Central memory CD4-positive, alpha-beta T cell (primary cell): ENCODE measurements around the gene MCRS1.

Experiments
- DNase-seq: peaks from one replicate; pipeline ENCODE4 v3.0.0; 2022

Gene MCRS1

DNA sequence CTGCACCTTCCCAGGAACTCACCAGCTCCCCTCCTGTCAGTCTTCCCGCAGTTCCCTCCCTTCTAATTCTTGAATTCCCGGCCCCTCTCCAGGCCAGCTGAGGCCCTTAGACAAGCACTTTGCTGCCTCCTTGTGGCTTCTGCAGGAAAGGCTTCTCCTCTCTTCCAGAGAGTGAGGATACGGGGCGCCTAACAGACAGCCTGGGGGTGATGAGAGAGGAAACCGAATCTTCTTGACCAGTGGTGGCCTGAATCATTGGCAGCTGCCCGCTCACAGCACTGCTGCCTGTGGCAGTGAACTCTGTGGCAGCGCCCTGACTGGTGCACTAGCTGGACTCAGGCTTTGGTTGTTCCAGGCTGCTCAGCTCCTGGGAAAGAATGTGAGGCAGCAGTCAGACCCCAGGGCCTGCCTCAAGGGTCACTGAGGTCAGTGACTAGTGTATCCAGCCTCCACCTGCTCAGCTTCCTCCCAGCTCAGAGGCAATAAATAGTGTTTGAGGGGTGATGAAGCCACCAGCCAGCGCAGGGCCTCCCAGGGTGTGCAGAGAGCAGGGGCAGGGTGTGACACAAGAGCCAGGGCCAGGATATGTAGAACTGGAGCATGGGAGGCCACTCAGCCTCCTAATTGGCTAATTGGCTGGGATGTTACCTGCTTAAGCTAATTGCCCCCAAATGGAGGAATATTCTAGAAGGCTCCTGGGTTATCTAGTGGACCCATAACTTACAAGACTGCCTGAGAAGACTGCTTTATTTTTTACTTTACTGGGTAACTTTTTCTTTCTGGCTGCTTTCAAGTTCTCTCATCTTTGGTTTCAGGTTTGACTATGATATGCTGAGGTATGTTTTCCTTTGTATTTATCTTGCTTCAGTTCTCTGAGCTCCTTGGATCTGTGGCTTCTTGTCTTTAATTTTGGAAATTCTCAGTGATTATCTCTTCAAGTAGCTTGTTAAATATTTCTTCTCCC is 12.9 kb upstream of the MCRS1 start:
- DNase-seq = peak; percentile 38

DNA sequence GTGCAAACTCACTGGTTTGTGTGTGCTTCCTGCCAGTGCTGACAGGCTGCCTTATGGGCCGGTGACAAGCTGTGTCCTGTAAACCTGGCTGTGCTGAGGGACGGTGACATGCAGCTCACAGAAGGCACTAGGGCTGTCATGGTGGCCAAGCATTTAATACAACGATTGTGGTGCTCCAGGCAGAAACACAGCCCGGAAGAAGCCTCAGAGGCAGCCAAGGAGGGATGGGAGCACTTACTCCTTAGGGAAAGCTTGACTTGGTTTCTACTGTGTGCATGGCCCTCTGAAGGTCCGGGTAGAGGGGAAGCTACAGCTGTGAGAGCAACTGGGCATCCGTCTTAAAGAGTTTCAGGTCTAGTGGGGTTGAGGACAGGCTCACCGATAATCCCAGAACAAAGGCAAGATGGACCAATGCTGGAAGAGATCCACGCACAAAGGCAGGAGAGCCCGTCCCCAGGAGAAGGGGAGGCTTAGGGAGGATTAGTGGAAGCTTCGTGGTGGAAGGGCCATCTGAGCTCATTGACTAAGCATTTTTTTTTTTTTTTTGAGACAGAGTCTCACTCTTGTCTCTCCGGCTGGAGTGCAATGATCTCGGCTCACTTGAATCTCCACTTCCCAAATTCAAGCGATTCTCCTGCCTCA is 10.7 kb upstream of the MCRS1 start:
- DNase-seq = no peak

DNA sequence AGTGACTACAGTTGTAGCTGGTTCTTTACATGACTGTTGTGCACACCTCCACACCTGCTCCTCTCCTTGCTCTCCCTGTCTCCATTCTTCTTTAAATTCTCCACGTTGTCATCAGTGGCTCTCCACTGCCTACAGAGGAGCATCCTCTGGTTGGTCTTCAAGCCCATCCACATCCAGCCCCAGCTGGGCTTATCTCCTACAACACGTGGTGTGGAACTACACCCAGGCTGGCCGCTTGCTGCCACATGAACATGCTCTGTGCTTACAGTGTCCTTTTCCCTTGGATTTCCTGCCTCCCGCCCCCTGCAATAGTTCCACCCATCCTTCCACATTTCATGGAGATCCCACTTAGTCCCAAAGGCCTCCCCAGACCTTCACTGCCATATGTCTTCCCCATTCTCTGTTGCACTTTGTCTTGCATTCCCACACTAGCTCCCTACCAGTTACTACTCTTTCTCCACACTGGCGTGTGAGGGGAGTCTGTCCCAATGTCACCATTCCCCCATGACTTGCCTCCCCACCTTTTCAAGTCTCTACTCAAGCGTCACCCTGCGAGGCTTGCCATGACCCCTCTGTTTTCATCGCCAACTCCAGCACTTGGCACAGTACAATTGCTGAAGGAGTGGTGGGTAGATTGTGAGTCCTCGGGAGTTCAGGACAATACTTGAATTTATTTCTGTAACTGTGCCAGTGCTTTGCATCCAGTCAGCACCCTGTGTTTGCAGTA is 9.8 kb upstream of the MCRS1 start:
- no peak for DNase-seq

DNA sequence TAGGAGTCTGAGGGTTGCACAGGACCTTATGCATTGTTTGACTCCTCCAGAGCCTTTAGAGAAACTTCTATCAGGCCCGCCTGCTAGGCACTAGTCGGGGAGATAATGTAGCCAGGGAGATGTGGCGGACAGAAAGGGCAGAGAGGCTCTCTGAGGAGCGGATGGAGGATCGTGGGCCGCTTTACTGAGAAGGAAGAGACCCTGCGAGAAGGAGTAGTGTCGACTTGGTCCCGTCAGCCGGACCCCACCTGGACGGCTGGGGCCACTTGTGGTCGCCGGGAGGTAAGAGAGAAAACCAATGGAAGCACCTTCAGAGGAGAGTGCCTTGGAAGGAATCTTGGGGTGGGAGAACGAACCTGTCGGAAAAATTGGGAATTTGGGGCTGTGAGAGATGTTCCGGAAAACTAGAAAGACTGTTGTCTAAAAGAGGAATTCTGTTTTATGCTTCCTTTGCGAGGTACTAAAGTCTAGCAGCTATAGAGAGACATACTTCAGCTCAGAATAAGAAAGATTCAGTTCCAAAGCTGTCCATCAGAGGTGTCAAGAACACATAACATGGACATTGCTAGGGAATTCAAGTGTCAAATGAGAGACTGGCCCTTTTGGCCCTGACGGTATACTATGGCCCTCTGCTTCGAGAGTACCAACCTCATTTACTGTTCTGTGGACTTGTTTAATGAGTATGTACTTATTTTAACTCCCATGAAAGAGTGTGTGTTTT is 660 bp upstream of the MCRS1 start:
- DNase-seq = no peak

DNA sequence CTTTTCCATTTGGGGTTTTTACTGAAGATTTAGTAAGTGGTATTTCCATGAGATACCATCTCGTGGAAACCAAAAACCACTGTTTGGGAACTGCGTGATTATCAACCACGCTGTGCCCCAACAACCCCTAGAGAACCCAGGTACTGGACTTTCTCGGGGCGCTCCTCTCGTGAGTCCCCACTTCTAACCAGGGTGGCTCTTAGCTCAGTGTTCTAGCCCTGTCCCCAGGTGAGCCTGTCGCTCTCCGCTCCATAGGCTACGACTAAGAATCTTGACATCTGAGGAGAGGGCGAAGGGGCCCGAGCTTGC is 686 bp downstream of the MCRS1 start:
- no peak for DNase-seq

DNA sequence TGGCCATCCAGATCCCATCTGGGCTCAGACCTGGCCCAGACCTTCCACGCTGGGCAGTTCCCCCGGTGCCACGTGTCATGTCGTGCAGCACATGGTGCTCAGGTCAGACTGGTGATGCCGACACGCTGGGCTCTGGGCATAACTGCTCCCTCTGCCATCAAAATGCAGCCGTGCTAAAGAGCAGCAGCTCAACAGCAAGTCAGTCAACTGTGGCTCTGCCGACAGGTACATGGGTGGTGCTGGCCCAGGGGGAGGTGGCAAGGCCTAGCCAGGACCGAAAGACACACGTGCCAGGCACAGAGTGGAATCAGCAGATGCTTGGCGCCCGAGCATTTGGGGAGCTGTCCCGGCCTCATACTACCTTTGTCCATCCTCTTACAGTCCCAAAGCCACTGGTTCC is 1.6 kb downstream of the MCRS1 start:
- no peak for DNase-seq

DNA sequence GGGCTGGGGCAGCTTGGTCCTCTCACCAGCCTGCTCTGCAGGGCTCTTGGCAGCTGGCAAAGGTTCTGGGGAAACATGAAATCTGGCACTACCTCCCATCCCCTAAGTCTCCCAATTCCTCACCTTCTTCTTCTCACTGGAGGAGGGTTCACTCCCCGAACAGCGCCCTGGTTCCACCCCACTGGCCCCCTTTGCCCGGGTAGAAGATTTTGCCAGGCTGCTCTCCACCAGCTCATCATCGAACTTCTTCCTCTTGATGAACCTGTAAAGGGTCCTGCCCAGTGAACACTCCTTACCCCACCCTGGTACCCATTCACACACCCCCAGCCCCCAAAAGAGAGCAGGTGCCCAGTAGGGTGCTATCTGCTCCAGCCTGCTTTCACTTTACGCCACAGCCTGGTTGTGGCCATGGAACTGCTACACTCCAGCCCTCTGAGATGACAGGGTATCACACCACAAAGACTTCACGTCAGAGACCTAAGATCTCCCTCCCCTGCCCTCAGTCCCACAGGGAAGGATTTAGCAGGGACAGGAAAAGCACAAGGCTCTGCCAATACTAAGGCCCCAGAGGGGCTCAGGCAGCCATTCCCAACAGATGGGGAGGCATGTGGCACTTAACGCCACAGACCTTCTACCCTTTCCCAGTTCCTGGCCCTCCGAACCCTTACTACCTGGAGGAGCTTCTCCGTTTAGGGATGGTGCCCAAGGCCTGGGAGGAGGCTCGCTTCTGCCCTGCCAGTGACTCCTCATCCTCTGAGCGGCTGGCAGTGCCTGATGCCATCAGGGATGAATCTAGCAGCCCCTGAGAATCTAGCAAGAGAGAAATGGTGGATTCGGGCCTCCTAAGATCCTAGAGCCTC is 2.3 kb downstream of the MCRS1 start:
- no peak for DNase-seq

DNA sequence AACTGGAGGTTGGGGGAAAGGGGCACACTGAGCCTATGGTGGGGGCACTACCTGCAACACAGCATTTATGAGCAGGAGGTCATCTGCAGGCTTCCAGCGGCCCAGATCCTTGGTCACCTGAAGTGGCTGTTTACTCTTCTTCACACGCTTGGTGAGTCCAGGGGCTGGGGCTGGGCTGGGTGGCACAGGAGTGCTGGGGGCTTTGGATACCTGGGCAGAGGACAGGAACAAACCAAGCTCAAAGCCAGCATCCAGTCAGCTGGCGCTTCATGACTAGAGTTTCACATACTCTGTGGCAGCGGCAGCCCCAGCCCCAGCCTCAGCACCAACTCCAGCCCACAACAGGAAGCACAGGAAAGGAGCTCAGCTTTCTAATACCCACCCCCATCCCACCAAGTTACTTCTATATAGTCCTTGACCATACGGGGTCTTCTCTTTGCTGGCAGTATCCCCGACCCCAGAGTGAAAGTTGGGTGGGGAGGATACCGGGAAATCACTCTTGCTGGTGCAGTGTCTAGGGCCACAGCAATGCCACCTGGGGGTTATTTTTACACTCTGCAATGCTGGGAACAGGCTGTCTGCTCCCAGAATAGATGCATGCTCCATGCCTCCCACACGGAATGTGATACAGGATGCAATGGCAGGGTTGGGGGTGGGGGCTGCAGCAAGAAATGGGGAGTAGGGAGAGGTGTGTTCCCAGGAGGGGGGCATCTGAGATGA is 3.1 kb downstream of the MCRS1 start:
- no peak for DNase-seq

DNA sequence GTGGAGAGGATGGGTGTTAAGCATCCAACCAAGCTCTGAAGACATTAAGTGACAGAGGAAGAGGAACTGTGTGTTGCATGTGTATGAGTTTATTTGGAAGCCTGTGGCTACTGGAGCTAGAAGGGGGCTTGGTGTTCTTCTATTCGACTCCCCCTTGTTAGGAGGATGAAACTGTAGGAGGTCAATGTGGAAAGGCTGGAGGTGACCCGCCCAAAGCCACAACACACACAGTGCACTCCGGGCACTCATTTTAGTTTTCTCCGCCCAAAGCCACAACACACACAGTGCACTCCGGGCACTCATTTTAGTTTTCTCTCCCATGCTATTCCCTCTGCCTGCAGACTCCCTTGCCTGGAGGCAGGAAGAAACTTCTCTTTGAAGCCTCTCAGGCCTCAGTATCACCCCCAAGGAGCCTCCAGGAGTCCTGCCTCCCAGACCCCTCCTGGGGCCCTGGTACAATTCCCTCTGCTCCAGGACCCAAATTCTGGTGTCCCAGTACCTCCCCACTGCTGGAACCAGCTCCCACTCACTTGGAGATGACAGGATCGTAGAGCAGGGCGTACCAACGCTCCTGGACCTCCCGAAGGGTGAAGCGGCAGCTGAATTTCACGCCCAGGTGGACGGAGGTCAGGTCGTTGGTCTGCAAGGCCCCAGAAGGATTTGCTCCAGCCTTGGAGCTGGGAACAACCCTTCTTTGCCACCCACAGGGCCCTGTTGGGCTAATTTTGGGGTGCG is 3.8 kb downstream of the MCRS1 start:
- no peak for DNase-seq

DNA sequence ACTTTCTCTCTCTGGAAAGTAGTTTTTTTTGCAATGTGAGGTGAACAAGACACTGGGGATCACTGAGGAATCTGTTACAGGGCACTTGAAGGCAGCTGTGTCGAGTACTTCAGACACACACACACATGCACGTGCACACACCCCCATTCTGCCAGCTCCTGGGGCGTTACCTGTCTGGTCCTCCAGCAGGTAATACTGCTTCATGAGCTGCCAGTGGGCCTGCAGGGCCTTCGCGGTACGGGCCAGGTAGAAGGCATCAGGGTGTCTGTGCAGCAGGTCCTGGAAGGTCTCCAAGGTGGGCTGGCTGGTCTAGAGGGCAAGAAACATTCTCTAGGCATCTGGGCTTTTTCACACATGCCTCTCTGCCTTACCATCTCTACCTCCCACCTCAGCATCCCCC is 5.1 kb downstream of the MCRS1 start:
- DNase-seq = no peak

DNA sequence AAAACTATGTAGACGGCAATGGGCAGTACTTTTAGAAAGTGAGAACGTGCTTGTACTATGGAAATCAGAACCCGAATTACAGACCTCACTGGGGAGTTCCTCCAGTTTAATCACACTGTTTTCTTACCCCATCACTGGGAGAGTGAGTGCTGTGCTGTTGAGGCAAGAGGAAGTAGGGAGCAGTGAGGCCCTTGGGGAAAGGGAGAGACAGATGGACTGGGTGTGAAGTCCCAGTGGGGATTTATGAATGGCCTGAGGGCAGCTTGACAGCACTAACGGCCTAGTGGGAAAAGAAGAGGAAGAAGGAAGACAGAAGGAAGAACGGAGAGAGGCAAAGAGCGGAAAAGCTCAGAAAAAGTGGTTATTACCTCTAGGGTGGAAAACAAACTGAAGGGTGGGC is 5.7 kb downstream of the MCRS1 start:
- DNase-seq = no peak

DNA sequence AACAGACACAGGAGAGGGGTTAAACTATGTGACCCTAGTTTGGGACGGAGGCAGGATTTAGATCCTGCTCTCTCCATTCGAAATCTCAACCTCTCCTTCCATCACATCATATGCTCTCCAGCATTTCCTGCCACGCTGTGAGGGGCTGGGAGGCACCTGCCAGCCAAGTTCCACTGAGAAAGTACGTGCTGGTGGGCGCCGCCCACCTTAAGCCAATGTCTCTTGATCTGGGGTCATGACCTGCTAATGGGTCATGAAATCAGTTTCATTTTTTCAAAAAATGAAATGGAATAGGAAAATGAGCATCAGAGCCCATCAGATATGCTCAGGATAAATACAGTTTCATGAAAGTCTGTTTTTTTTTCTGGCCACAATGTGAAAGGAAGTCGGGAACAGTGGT is 7.2 kb downstream of the MCRS1 start:
- no peak for DNase-seq

DNA sequence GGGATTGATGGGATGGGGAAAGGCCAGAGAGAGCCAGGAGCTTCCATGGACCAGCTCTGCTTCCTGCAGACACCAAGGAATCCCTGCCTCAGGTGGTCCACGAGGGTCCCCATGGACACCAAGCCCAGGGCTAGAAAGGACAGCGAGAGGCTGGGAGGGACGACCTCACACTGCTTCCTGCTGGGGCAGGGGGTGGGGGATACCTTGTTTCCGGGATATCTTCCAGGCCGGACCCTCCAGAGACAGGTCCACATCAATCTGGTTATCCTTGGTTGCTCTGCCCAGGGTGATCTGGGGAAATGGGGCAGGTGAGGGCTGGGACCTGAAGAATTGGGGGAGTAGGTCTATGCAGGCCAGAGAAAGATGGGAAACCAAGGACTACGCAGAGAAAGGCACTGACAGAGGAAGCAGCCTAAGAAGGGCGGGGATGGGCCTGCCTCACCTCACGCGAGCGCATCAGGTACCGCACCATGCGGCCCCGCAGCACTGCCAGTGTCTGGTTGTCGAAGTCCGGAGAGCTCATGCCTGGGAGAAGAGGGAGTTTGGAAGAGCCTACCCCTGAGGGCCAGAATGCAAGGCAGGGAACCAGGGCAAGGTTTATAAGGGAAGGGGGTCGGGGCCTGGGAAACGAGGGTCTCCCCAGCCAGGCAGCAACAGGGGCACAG is 8.8 kb downstream of the MCRS1 start:
- no peak for DNase-seq

DNA sequence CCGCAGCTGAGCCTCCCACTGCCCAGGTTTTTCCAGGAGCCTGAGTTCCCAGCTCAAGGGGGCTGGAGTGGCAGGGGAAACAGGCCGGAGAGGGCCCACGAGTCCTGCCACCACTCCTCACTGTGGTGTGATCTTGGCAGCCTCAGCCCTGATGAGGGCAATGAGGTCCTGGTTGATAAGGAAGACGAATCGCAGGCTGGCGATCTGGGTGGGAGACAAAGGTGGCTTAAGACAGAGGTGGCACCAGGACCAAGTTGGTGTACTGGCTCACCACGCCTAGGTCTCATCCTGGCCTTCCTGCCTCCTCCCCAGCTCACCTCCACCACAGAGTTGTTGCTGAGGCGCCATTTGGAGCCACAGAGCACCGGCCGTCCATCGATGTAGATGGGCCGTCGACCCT is 9.4 kb downstream of the MCRS1 start:
- no peak for DNase-seq

DNA sequence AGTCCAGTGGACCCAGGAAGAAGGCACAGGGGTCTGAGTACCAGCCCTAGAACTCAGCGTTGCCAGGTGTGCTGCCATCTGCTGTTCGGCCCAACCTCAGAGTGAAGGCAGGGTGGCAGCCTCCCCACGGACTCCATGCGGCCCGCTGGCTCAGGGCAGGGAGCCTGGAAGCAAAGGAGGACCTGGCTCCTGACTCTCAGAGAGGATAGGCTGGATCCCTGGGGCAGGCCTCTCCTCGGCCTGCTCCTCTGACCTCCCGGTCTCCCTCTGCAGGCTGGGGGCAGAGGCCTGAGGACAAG is 10.1 kb downstream of the MCRS1 start:
- DNase-seq = no peak

DNA sequence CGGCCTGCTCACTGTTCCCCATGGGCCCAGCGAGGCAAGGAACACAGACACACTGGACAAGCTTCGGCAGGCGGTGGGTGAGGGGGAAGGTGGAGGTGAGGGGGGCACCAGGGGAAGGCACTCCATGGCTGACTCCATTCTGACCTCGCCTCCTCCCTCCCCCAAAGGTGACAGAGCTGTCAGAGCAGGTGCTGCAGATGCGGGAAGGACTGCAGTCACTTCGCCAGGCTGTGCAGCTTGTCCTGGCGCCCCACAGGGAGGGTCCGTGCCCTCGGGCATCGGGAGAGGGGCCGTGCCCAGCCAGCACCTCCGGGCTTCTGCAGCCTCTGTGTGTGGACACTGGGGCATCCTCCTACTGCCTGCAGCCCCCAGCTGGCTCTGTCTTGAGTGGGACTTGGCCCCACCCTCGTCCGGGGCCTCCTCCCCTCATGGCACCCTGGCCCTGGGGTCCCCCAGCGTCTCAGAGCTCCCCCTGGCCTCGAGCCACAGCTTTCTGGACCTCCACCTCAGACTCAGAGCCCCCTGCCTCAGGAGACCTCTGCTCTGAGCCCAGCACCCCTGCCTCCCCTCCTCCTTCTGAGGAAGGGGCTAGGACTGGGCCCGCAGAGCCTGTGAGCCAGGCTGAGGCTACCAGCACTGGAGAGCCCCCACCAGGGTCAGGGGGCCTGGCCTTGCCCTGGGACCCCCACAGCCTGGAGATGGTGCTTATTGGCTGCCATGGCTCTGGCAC is 10.6 kb downstream of the MCRS1 start:
- no peak for DNase-seq

DNA sequence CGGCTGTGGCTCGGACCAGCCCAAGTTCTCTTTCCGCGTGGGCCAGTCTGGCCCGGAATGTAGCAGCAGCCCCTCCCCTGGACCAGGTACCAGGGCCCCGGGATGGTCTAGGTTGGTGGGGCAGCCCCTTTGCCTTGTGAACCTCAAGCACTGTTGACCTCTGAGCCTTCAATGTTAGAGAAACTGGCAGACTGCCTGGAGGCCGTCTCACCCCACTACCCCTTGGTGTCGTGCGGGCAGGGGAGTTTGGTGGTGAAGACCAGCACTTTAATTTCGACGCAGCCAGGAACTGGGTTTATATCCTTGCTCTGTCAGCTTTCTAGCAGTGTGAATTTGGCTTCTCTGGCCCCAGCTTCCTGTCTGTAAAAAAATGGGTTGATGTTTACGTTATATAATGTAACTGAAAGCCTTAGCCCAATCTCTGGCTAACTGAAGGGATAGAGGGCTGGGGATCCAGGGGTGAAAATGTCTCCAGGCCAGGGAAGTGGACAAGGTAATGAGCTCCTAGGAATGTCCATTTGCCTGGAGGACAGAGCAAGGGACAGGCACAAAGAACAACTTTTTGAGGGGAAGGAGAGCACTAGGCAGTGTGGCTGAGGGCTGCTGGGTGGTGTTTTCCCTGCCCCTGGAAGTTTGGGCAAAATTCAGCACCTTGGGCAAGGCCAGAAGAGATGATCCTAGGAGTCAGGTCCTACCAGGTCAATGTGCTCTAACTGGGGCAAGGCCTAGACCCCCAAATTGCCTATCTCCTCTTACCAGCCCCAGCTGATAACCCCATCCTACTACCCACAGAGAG is 11.4 kb downstream of the MCRS1 start:
- no peak for DNase-seq

DNA sequence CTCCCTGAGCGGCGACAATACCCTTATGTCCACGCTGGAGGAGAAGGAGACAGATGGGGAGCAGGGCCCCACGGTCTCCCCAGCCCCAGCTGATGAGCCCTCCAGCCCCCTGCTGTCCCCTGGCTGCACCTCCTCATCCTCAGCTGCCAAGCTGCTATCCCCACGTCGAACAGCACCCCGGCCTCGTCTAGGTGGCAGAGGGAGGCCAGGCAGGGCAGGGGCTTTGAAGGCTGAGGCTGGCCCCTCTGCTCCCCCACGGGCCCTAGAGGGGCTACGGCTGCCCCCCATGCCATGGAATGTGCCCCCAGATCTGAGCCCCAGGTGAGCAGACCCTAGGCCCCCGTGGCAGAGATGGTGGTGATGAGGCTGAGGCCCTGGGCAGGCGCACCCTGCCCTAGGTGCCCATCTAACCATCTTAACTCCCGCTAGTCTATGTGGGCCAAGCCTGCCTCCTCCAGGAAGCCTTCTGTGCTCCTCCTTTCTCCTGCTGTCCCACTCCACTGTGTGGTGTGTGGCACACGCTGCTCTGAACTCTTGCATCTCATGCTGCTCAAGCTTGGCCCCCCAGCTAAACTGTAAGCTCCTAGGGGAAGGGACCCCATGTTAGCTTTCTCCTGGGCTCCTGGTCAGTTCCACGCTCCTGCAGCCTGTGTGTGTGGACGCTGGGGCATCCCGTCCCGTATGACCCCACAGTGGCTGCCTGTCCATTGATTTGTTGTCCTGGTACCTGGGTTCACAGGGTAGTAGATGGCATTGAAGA is 12.1 kb downstream of the MCRS1 start:
- DNase-seq = no peak
